ENCODE results near the gene MYO7B. TPM values are rescaled to one million over a fixed set of nuclear protein-coding genes. Genes with fewer than 3 reads are reported as not detected.

MYO7B gene
- total RNA-seq, 4 donors from 2014 or later: 0.12 to 1.3 (median 0.42) TPM

GRCh38 chr2:127647242-127648190 lies 112.0 kb downstream of the MYO7B start:
- no peak for TF ChIP-seq CTCF (IDR thresholded peaks at IDR 0.05)
- DNase-seq (ENCODE audit: low spot score) (no peak), ATAC-seq (ENCODE audit: low FRiP score) (no peak)

GRCh38 chr2:127648321-127648720 lies 112.8 kb downstream of the MYO7B start:
- TF ChIP-seq CTCF (IDR thresholded peaks at IDR 0.05): no peak
- DNase-seq (ENCODE audit: low spot score): no peak
- ATAC-seq (ENCODE audit: low FRiP score): no peak

GRCh38 chr2:127649100-127649611 lies 113.7 kb downstream of the MYO7B start:
- no peak for ATAC-seq (ENCODE audit: low FRiP score)
- DNase-seq (ENCODE audit: low spot score): no peak

GRCh38 chr2:127649684-127650040 lies 114.2 kb downstream of the MYO7B start:
- peak; percentile 91 for DNase-seq (ENCODE audit: low spot score)
- no peak for TF ChIP-seq CTCF (IDR thresholded peaks at IDR 0.05)
- ATAC-seq (ENCODE audit: low FRiP score): peak; percentile 50

More at GRCh38 chr2:127649100-127649611, 113.7 kb downstream of the MYO7B start:
- no peak for TF ChIP-seq CTCF (IDR thresholded peaks at IDR 0.05)

GRCh38 chr2:127650041-127650784 lies 114.7 kb downstream of the MYO7B start:
- no peak for TF ChIP-seq CTCF (IDR thresholded peaks at IDR 0.05)
- DNase-seq (ENCODE audit: low spot score) (no peak), ATAC-seq (ENCODE audit: low FRiP score) (no peak)

- ATAC-seq (ENCODE audit: low FRiP score): no peak
- no peak for TF ChIP-seq CTCF (IDR thresholded peaks at IDR 0.05)
- no peak for DNase-seq (ENCODE audit: low spot score)
Observed at GRCh38 chr2:127650785-127651380, 115.4 kb downstream of the MYO7B start.

Measured in omental fat pad (tissue), 4 donors.